Astrocyte (in vitro differentiated cells and primary cell): ENCODE measurements around the gene KRTAP19-7. TPM values are rescaled to one million over a fixed set of nuclear protein-coding genes. Genes with fewer than 3 reads are reported as not detected.

Experiments used
- DNase-seq: peaks from one replicate; pipeline ENCODE4 v3.0.0-alpha.2; 2010; ENCODE audit warnings: low read depth
- FAIRE-seq: peaks from 2 replicates; lab custom pipeline; 2011; peaks lifted over from hg19 to GRCh38; lab: Jason Lieb, UNC
- H2AFZ ChIP-seq: 2 replicates; pipeline ENCODE4 v1.6.0; 2012; ENCODE audit warnings: low read depth, low read length, inconsistent platforms
- H3K27ac ChIP-seq: 2 replicates; pipeline ENCODE4 v1.5.1; 2011; ENCODE audit warnings: low read depth, low read length, inconsistent platforms
- H3K27me3 ChIP-seq: 2 replicates; pipeline ENCODE4 v1.6.0; 2011; ENCODE audit warnings: low read length, inconsistent platforms; ENCODE audit not compliant: insufficient read depth
- H3K36me3 ChIP-seq: 2 replicates; pipeline ENCODE4 v1.5.1; 2011; ENCODE audit warnings: low read length, inconsistent platforms; ENCODE audit not compliant: insufficient read depth
- H3K4me1 ChIP-seq: 2 replicates; pipeline ENCODE4 v1.5.1; 2011; ENCODE audit warnings: low read length, inconsistent platforms; ENCODE audit not compliant: insufficient read depth
- H3K4me2 ChIP-seq: 2 replicates; pipeline ENCODE4 v1.6.0; 2012; ENCODE audit warnings: low read length, inconsistent platforms
- H3K4me3 ChIP-seq: 2 replicates; pipeline ENCODE4 v1.5.1; 2011; ENCODE audit warnings: low read depth, mild to moderate bottlenecking, low read length, inconsistent platforms; ENCODE audit not compliant: insufficient read depth
- H3K79me2 ChIP-seq: 2 replicates; pipeline ENCODE4 v1.6.0; 2012; ENCODE audit warnings: mild to moderate bottlenecking, low read length, inconsistent platforms; ENCODE audit not compliant: insufficient read depth
- H3K9ac ChIP-seq: 2 replicates; pipeline ENCODE4 v1.6.0; 2012; ENCODE audit warnings: mild to moderate bottlenecking, low read length, inconsistent platforms
- H3K9me3 ChIP-seq: 2 replicates; pipeline ENCODE4 v1.5.1; 2012; ENCODE audit warnings: low read depth, mild to moderate bottlenecking, low read length, inconsistent platforms; ENCODE audit not compliant: insufficient read depth
- H4K20me1 ChIP-seq: 2 replicates; pipeline ENCODE4 v1.6.0; 2012; ENCODE audit warnings: low read length, inconsistent platforms; ENCODE audit not compliant: insufficient read depth
- H3K27ac Mint-ChIP-seq: one replicate; pipeline ENCODE4 v1.8.0; 2021; ENCODE audit warnings: mild to moderate bottlenecking, mixed read lengths; ENCODE audit not compliant: unreplicated experiment
- H3K27me3 Mint-ChIP-seq: one replicate; pipeline ENCODE4 v1.8.0; 2021; ENCODE audit warnings: low read depth, mixed read lengths; ENCODE audit not compliant: unreplicated experiment
- H3K36me3 Mint-ChIP-seq: one replicate; pipeline ENCODE4 v1.8.0; 2021; ENCODE audit warnings: low read depth, mixed read lengths; ENCODE audit not compliant: unreplicated experiment
- H3K4me1 Mint-ChIP-seq: one replicate; pipeline ENCODE4 v1.8.0; 2021; ENCODE audit warnings: low read depth, mixed read lengths; ENCODE audit not compliant: unreplicated experiment
- H3K4me3 Mint-ChIP-seq: one replicate; pipeline ENCODE4 v1.8.0; 2021; ENCODE audit warnings: mild to moderate bottlenecking, moderate library complexity, mixed read lengths; ENCODE audit not compliant: unreplicated experiment
- H3K9me3 Mint-ChIP-seq: one replicate; pipeline ENCODE4 v1.8.0; 2021; ENCODE audit warnings: mild to moderate bottlenecking, mixed read lengths; ENCODE audit not compliant: unreplicated experiment
- CTCF ChIP-seq: IDR thresholded peaks from 2 replicates; pipeline ENCODE4 v1.5.1; 2011; ENCODE audit warnings: low read depth, mild to moderate bottlenecking, inconsistent platforms, low read length, moderate library complexity; ENCODE audit not compliant: insufficient read depth
- EZH2 ChIP-seq: IDR thresholded peaks from 2 replicates; pipeline ENCODE4 v1.6.1; 2012; ENCODE audit warnings: mild to moderate bottlenecking, low read length, inconsistent platforms; ENCODE audit not compliant: insufficient read depth
- total RNA-seq: library from RNA; stranded (reverse); gene quantifications from 2 replicates; pipeline ENCODE4 v1.2.1, GENCODE V29; 2021

The KRTAP19-7 gene
- total RNA-seq, 1 donor from 2014 or later, result not detected

GRCh38 chr21:30598802-30599201, 37.7 kb upstream of the KRTAP19-7 start, which contains the start of gene KRTAP6-2:
Gene KRTAP6-2, minus strand, starts transcription at chr21:30598902. Its CDS starts 28 bp downstream, at chr21:30598874.
- Mint-ChIP-seq H3K4me1 (no peaks in the 10 kb centered on the region), H3K4me3 (no peak within 1 kb of the TSS), H3K27me3 (no peaks in the 10 kb centered on the region), H3K36me3 (no peaks in the 10 kb centered on the region), H3K9me3 (no peaks in the 10 kb centered on the region), H3K27ac (no peak within 1 kb of the TSS)
- H3K27ac ChIP-seq, result no peak within 1 kb of the TSS
- no peaks in the 10 kb centered on the region for H4K20me1 ChIP-seq
- TF ChIP-seq EZH2 (no peak), CTCF (no peak)
- H3K4me1 ChIP-seq, result no peaks in the 10 kb centered on the region
- no peak within 1 kb of the TSS for H3K4me3 ChIP-seq
- peaks cover 6% of the 10 kb centered on the region for H3K9me3 ChIP-seq
- no peaks in the 10 kb centered on the region for H3K27me3 ChIP-seq
- H3K4me2 ChIP-seq, result no peak within 1 kb of the TSS
- no peak for FAIRE-seq
- H3K9ac ChIP-seq, result no peak within 1 kb of the TSS
- DNase-seq, result no peak
- H2AFZ ChIP-seq, result no peak within 1 kb of the TSS
- no peaks in the 10 kb centered on the region for H3K36me3 ChIP-seq
- no peaks in the 10 kb centered on the region for H3K79me2 ChIP-seq

- Mint-ChIP-seq H3K27ac (no peak within 1 kb of the TSS), H3K4me3 (no peak within 1 kb of the TSS), H3K9me3 (no peaks in the 10 kb centered on the region), H3K4me1 (no peaks in the 10 kb centered on the region), H3K36me3 (no peaks in the 10 kb centered on the region), H3K27me3 (no peaks in the 10 kb centered on the region)
- no peak within 1 kb of the TSS for H2AFZ ChIP-seq
- H3K27ac ChIP-seq, result no peak within 1 kb of the TSS
- H3K9me3 ChIP-seq, result peaks cover 3% of the 10 kb centered on the region
- H3K27me3 ChIP-seq, result no peaks in the 10 kb centered on the region
- H3K36me3 ChIP-seq, result no peaks in the 10 kb centered on the region
- H3K4me1 ChIP-seq, result no peaks in the 10 kb centered on the region
- FAIRE-seq (no peak), DNase-seq (no peak)
- H3K9ac ChIP-seq, result no peak within 1 kb of the TSS
- TF ChIP-seq CTCF, result no peak
- no peak for TF ChIP-seq EZH2
- H3K79me2 ChIP-seq, result no peaks in the 10 kb centered on the region
- H4K20me1 ChIP-seq, result no peaks in the 10 kb centered on the region
- H3K4me2 ChIP-seq, result no peak within 1 kb of the TSS
- H3K4me3 ChIP-seq, result no peak within 1 kb of the TSS
Observed at GRCh38 chr21:30592140-30592539, 31.0 kb upstream of the KRTAP19-7 start, which contains the start of gene KRTAP6-3. Gene KRTAP6-3, plus strand, starts transcription at chr21:30592440. Its CDS starts 6 bp downstream, at chr21:30592446.

GRCh38 chr21:30590297-30590696, 29.2 kb upstream of the KRTAP19-7 start, which contains the start of gene KRTAP22-2:
Gene KRTAP22-2, minus strand, starts transcription at chr21:30590397.
- H3K27me3 ChIP-seq, result no peaks in the 10 kb centered on the region
- no peaks in the 10 kb centered on the region for H3K27me3 Mint-ChIP-seq
- H4K20me1 ChIP-seq, result no peaks in the 10 kb centered on the region
- no peaks in the 10 kb centered on the region for H3K36me3 Mint-ChIP-seq
- H3K4me3 Mint-ChIP-seq, result no peak within 1 kb of the TSS
- H3K79me2 ChIP-seq, result no peaks in the 10 kb centered on the region
- H3K4me1 Mint-ChIP-seq, result no peaks in the 10 kb centered on the region
- H3K4me1 ChIP-seq, result no peaks in the 10 kb centered on the region
- no peak for TF ChIP-seq CTCF
- TF ChIP-seq EZH2, result no peak
- H3K36me3 ChIP-seq, result no peaks in the 10 kb centered on the region
- no peak within 1 kb of the TSS for H2AFZ ChIP-seq
- H3K4me3 ChIP-seq, result no peak within 1 kb of the TSS
- H3K9ac ChIP-seq, result no peak within 1 kb of the TSS
- no peak within 1 kb of the TSS for H3K4me2 ChIP-seq
- no peak within 1 kb of the TSS for H3K27ac ChIP-seq
- FAIRE-seq (no peak), DNase-seq (no peak)
- no peak within 1 kb of the TSS for H3K27ac Mint-ChIP-seq
- peaks cover 3% of the 10 kb centered on the region for H3K9me3 ChIP-seq
- no peaks in the 10 kb centered on the region for H3K9me3 Mint-ChIP-seq
